Measurements from ENCODE around the gene PRODH2.
A peak's percentile ranks its signal among the peaks of the same experiment; 100 is the strongest.

PRODH2 gene

DNA sequence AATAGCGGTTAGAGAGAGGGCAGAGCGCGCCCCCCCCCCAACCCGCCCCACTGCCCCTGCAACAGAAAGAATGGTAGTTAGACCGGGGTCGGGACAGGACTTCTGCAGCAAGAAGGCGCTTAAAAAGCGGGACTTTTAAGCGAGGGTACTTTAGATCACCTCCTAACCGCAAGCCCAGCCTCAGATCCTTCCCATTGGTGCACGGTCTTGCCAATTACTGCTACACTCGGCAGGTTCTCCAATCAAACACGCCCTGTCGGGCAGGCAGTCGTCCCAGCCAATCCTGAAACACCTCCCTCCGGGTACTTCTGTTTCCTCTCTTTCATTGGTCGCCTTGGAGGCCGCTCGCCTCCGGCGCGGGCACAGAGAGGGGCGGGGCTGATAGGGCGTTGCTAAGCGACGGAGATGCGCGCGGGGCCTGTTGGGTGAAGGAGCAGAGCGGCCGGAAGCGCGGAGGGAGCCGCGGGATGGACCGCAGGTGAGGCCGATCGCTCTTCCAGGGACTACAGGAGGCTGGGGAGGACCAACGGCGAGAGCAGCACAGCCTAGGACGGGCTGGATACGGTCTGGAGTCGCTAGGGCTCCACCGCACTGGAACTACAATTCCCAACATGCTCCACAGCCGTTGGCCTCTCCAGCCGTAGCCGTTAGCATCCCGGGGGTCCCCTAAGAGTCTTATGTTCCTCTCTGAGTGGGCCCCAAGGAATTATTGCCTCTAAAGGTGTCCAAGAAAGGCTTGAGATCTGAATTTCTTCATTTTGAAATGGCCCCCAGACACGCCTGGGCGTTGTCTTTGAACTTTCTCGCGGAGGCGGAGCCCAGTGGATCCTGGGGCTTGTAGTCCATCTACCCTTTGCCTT, 54.7 kb downstream of the PRODH2 start, which contains the start of gene PROSER3:
TSS of gene PROSER3 (plus strand) at position 428 of the 860 bp plus-strand sequence. CDS start at position 468, 40 bp downstream.
- DNase-seq (ENCODE audit: low spot score), result peak; percentile 100

DNA sequence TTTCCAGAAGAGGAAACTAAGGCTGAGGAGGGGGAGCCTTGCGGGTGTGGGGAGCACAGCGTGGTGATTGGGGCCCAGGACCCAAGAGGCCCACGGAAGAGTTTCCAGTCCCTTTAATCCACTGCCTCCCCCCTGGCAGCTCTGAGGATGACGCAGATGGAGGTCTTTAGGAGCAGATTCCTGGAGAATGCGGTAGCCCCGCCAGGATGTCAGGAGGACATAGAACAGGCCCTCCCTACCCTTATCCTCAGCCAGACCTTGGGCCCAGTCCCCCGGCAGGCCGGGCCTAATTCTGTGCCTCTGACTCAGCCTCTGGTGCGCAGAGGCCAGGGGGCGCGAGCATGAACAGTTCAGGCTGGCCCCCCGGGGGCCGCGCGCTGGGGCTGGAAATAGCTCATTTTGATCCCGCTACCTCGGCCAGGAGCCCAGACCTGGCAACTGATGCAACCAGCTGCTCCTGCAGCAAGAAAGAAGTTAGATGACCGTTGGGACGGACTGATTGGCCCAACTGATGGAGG, 55.4 kb downstream of the PRODH2 start:
- no peak for DNase-seq (ENCODE audit: low spot score)

DNA sequence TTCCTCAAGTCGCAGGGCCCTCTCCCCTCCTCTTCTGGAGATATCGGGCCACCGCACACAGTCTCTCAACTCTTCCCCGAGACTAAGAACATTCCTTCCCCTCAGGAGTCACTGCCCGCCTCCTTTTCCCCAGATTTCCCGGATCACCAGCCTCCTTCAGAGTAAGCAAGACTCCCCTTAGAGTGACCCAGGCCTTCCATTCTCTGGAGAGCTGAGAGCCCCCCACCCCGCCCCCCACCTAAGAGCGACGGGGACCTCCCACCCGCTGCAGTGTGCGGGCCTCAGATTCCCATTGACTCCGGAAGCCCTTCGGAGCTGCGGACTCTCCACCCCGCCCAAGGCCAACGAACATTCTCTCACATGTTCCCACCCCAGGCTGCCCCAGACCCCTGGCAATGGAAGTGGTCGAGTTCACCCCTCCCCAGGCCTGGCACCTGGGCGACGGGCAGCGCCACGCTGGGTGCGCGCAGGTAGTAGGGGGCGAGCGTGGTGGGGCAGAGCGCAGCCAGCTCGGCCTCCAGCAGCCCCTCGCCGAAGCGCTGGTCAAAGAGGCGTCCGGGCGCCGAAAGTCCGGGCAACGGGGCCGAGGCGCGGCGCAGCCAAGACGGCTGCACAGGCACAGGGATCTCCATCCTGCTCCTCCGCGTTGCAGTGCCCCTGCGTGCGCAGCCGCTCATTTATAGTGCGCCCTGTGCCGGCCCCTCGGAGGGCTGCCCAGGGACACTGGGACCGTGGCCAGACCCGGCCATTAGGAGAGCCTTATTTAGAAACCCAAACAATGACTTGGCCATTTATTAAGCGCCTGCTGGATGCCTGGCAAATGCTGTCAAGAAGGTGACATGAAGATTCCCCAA, 56.0 kb downstream of the PRODH2 start, which contains the start of gene HSPB6:
TSS of gene HSPB6 (minus strand) at position 653 of the 854 bp plus-strand sequence. CDS start at position 632, 21 bp downstream.
- no peak for DNase-seq (ENCODE audit: low spot score)

DNA sequence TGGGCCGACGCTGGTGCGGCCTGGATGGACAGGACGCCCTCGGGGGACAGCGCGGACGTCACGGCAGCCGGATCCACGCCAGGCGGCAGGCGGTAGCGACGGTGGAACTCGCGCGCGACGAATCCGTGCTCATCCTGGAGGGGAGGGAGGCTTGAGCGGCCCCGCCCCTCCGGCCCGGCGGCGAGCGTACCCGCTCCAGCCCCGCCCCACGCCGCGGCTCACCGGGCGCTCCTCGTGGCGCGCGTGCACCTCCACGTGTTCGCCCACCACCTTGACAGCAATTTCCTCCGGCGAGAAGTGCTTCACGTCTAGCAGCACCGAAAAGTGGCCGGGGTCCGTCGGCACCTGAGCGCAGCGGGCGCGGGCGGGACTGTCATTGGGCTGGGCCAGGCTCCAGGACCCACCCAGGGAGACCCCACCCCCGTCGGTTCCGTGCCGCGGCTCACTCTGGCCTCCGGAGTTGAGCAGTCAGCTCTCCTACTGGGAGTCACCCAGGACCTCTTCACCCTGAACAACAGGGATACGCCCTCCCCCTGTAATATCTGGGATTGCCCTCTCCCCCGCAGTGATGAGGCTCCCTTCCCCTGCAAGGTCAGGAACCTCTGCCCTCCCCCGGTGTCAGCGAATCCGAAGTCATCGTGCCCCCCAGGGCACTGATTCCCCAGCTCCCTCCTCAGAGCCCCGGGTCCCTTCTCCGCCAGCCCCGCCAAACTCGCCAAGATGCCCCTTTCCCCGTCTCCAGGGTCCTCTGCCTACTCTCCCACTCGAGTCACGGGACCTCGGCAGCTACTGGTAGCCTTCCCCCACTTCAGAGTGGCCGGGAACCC, 56.9 kb downstream of the PRODH2 start:
- no peak for DNase-seq (ENCODE audit: low spot score)

DNA sequence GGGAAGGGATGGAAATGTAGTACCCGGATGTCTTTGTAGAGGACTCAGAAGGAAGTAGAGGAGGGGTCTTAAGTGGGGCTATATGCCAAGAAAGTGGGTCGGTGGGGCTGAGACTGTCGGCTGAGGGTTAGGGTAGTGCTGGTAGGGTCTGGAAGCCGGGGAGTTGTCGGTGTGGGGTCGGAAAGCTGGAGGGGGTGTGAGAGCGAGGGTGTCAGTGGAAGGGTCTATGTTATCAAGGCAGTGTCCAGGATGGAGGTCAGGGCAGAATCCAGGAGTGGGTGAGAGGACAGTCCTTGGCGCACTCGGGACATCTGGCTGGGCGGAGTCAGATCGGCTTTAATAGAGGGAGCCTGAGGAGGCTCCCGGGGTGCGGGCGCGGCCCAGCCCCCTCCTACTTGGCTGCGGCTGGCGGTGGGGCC, 57.5 kb downstream of the PRODH2 start:
- DNase-seq (ENCODE audit: low spot score), result no peak

DNA sequence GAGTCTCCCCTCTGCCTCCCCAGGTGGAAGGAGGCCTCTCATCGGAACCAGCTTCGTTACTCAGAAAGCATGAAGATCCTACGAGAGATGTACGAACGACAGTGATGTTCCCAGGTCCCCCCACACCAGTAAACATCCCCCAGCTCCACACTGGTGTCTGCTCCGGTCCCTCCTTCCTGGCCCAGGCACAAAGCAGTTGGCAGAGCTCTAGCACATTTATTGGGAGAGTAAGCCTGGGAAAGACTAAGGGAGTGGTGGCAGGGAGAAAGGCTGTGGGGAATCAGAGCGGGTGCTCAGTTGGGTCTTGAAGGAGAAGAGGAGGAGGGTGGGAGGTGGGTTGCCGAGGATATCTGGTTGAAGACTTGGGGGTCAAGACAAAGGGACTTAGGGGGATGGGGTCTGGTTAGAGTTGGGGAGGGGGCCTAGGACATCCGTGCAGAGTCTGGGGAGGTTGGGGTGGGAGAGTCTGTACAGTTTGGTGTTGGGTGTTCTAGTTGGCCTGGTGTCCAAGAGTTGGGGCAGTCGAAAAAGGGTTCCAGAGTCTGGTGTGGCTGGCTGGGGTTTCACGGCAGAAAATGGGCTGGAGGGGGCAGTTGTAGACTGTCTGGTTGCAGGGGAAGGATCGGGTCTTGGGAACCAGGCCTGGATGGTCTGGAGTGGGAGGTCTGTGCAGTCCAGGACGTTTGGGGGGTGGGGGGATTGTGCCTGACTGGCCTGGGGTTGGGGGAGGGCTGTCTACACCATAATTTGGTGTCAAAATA, 58.1 kb downstream of the PRODH2 start:
- DNase-seq (ENCODE audit: low spot score), result no peak

DNA sequence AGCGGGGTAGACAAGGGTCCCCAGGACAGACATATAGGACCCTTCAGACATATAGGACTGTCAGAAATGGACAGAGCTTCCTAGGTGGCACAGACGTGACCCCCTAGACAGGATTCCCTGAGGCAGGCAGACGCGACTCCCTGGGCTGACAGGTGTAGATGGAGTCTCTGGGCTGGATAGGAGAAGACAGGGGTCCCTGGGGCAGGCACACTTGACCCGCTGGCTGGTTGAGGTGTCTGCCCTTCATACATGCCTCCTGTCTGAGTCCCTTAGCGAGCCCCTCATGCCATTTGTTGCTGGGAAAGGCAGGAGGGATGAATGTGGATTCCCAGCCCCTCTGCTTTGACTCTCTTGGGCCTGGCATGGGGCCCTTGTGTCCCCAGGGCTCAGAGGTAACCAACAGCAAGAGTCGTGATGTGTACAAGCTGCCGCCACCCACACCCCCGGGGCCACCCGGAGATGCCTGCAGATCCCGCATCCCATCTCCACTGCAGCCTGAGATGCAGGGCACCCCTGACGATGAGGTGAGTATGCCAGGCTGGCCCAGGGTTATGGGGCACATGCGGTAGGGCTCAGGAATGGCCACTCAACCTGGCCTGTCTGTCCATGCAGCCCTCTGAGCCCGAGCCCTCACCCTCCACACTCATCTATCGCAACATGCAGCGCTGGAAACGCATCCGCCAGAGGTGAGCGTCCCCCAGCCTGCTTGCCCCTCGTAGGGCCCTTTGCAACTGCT, 58.8 kb downstream of the PRODH2 start:
- DNase-seq (ENCODE audit: low spot score), result no peak

DNA sequence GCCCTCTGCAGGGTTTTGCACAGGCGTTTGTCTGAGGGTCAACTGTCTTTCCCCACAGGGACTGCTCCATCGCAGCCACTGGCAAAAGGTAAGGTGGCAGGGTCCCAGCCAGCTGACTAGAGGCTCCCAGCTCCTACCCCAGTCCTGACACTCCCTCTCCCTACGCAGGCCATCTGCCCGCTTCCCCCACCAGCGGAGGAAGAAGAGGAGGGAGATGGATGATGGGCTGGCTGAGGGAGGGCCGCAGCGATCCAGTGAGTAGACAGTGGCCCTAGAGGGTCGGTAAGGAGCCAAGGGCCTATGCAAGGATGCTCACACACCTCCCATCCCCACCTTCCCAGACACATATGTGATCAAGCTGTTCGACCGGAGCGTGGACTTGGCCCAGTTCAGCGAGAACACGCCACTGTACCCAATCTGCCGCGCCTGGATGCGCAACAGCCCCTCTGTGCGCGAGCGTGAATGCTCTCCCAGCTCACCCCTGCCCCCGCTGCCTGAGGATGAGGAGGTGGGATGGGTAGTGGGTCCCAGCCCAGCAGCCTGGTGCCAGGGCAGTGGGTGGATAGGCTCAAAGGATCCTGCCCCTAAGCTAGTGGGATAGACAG, 59.8 kb downstream of the PRODH2 start:
- DNase-seq (ENCODE audit: low spot score), result no peak

DNA sequence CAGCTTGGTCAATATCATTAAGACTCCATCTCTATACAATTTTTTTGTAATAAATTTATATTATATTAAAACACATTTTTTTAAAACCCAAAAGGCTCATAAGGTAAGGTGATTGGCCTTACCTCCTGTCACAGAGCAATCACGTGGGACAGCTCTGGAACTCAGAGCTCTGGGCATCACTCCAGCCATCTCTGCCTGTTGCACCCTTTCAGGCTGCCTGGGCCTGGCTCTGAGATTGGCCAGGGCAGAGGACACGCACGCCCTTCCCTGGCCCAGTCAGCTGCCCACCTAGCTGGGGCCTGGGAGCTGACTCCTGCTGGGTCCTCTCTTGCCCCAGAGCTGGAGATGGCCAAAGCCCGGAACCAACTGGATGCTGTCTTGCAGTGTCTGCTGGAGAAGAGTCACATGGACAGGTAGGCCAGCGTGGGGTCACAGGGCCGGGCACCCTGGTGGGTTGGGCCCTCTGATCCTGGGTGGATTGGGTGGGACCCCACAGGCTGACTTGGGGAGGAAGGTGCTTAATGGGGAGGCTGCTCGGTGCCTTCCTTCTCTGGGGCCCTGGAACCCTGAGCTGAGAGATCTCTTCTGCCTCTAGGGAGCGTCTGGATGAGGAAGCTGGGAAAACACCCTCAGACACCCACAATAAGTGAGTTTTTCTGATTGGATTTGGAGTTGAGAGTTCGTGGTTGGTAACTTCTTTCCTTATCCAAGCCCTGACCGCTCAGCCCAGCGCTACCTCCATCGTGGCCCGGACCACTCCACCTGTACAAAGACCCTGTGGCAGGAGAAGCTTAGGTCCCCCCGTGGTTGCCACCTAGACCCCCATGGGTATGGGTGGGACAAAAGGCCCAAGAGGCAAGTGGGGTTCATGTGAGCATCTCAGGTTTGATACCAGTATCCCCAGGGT, 60.6 kb downstream of the PRODH2 start:
- no peak for DNase-seq (ENCODE audit: low spot score)

DNA sequence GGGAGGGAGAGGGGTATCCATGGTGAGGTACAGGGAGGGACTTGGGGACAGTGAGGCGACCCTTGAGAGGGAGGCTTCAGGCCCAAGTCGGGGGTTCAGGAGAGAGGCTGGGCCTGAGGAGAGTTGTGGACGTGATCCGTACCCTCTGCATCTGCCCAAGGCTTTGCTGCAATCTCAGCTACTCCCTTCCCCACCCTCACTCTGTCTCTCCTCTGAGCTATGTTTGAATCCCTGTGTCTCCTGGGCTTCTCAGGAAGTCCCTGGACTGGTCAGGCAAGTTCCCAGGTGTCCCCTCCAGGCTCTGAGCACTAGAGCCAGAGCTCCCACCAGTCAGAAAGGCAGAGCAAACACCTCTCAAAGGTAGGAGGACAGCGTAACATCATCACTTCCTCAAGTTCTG, 62.5 kb downstream of the PRODH2 start:
- DNase-seq (ENCODE audit: low spot score), result no peak

Measured in SW480 (cell line).